SK-N-SH treated with all-trans-retinoic acid at 6 μM for 48 hours (cell line): ENCODE measurements around the gene HGS.

Source experiments
- ATAC-seq: fragments of 200-7000 bp; cut with Tn5 transposase; 3 replicates; pipeline ENCODE4 v1.9.1; 2020; ENCODE audit warnings: mild to moderate bottlenecking, moderate library complexity
- ARNTL ChIP-seq: fragments of 450-650 bp; formaldehyde crosslinking; IDR thresholded peaks from 2 replicates; pipeline ENCODE4 v1.5.0; 2020; ENCODE audit warnings: low read depth, mild to moderate bottlenecking, moderate library complexity, borderline replicate concordance
- BACH2 ChIP-seq: fragments of 250-450 bp; sonication (Bioruptor Pico); IDR thresholded peaks from 2 replicates; pipeline ENCODE4 v1.9.0; 2021; ENCODE audit warnings: mild to moderate bottlenecking, borderline replicate concordance
- CREB5 ChIP-seq: fragments of 250-450 bp; sonication (Bioruptor Pico); IDR thresholded peaks from 2 replicates; pipeline ENCODE4 v1.5.1; 2020; ENCODE audit warnings: low read depth, mild to moderate bottlenecking, moderate library complexity
- CSDC2 ChIP-seq: fragments of 250-450 bp; sonication (Bioruptor Pico); IDR thresholded peaks from 2 replicates; pipeline ENCODE4 v1.5.0; 2020; ENCODE audit warnings: mild to moderate bottlenecking, moderate library complexity
- CSRNP3 ChIP-seq: fragments of 250-450 bp; sonication (Bioruptor Pico); IDR thresholded peaks from 2 replicates; pipeline ENCODE4 v1.5.1; 2021; ENCODE audit warnings: mild to moderate bottlenecking, moderate library complexity
- ESRRG ChIP-seq: fragments of 250-450 bp; sonication (Bioruptor Pico); IDR thresholded peaks from 2 replicates; pipeline ENCODE4 v1.6.1; 2021; ENCODE audit warnings: mild to moderate bottlenecking
- GLIS3 ChIP-seq: fragments of 250-450 bp; sonication (Bioruptor Pico); IDR thresholded peaks from 2 replicates; pipeline ENCODE4 v1.5.0; 2020; ENCODE audit warnings: mild to moderate bottlenecking, moderate library complexity
- ISL1 ChIP-seq: fragments of 250-450 bp; sonication (Bioruptor Pico); IDR thresholded peaks from 2 replicates; pipeline ENCODE4 v2.1.2; 2022; ENCODE audit warnings: mild to moderate bottlenecking, moderate library complexity
- OSR1 ChIP-seq: fragments of 250-450 bp; sonication (Bioruptor Pico); IDR thresholded peaks from 2 replicates; pipeline ENCODE4 v1.8.0; 2022; ENCODE audit warnings: moderate library complexity, mild to moderate bottlenecking, inconsistent platforms
- POU6F1 ChIP-seq: fragments of 250-450 bp; sonication (Bioruptor Pico); IDR thresholded peaks from 2 replicates; pipeline ENCODE4 v1.8.0; 2021; ENCODE audit warnings: low read depth, mild to moderate bottlenecking, moderate library complexity, borderline replicate concordance
- RARB ChIP-seq: fragments of 250-450 bp; sonication (Bioruptor Pico); IDR thresholded peaks from 2 replicates; pipeline ENCODE4 v1.8.0; 2021; ENCODE audit warnings: mild to moderate bottlenecking, moderate library complexity
- SNAI2 ChIP-seq: fragments of 250-450 bp; sonication (Bioruptor Pico); IDR thresholded peaks from 2 replicates; pipeline ENCODE4 v1.5.0; 2020; ENCODE audit warnings: mild to moderate bottlenecking, moderate library complexity
- TCF4 ChIP-seq: fragments of 250-450 bp; sonication (Bioruptor Pico); IDR thresholded peaks from 2 replicates; pipeline ENCODE4 v1.8.0; 2021; ENCODE audit warnings: mild to moderate bottlenecking, moderate library complexity, borderline replicate concordance
- TOX ChIP-seq: fragments of 250-450 bp; sonication (Bioruptor Pico); IDR thresholded peaks from 2 replicates; pipeline ENCODE4 v1.8.0; 2021; ENCODE audit warnings: mild to moderate bottlenecking, moderate library complexity, borderline replicate concordance
- ZC3H10 ChIP-seq: fragments of 250-450 bp; sonication (Bioruptor Pico); IDR thresholded peaks from 2 replicates; pipeline ENCODE4 v1.5.1; 2021; ENCODE audit warnings: mild to moderate bottlenecking, moderate library complexity
- ZFP3 ChIP-seq: fragments of 250-450 bp; sonication (Bioruptor Pico); IDR thresholded peaks from 2 replicates; pipeline ENCODE4 v1.5.0; 2020; ENCODE audit warnings: mild to moderate bottlenecking, moderate library complexity
- ZFP30 ChIP-seq: fragments of 450-650 bp; formaldehyde crosslinking; IDR thresholded peaks from 2 replicates; pipeline ENCODE4 v1.5.0; 2022; ENCODE audit warnings: mild to moderate bottlenecking, moderate library complexity
- ZNF565 ChIP-seq: fragments of 450-650 bp; formaldehyde crosslinking; conservative IDR thresholded peaks from 2 replicates; pipeline ENCODE4 v1.5.0; 2020; ENCODE audit warnings: low read depth, mild to moderate bottlenecking, moderate library complexity
- ZNF70 ChIP-seq: fragments of 450-650 bp; formaldehyde crosslinking; IDR thresholded peaks from 2 replicates; pipeline ENCODE4 v1.5.0; 2020; ENCODE audit warnings: mild to moderate bottlenecking, moderate library complexity

Gene HGS

GRCh38 chr17:81733507-81734404, 49.9 kb downstream of the HGS start:
- ATAC-seq = peak; percentile 95
- TF ChIP-seq POU6F1 (CRISPR knock-in tag) (no peak), ARNTL (CRISPR knock-in tag) (no peak), OSR1 (CRISPR knock-in tag) (no peak), CSDC2 (CRISPR knock-in tag) (no peak), ZFP3 (no peak), ZC3H10 (CRISPR knock-in tag) (no peak), ZNF565 (no peak), ZNF70 (CRISPR knock-in tag) (no peak)

GRCh38 chr17:81734405-81735263, 50.8 kb downstream of the HGS start:
- 0 out of 3 replicates have a peak, but pooled peaks have one; percentile 0 for ATAC-seq
- TF ChIP-seq CSRNP3 (no peak), ZFP3 (no peak), CREB5 (CRISPR knock-in tag) (no peak), GLIS3 (CRISPR knock-in tag) (no peak), OSR1 (CRISPR knock-in tag) (no peak), ZNF565 (no peak), RARB (CRISPR knock-in tag) (no peak), BACH2 (CRISPR knock-in tag) (no peak), CSDC2 (CRISPR knock-in tag) (no peak), POU6F1 (CRISPR knock-in tag) (no peak), SNAI2 (CRISPR knock-in tag) (no peak), ZNF70 (CRISPR knock-in tag) (no peak), ISL1 (CRISPR knock-in tag) (no peak), ESRRG (CRISPR knock-in tag) (no peak), ARNTL (CRISPR knock-in tag) (no peak)
- TF ChIP-seq, all 23 proteins: peak for 0

GRCh38 chr17:81735264-81736102, 51.7 kb downstream of the HGS start:
- TF ChIP-seq GLIS3 (CRISPR knock-in tag) (no peak), TOX (CRISPR knock-in tag) (no peak), ZFP30 (CRISPR knock-in tag) (no peak), TCF4 (CRISPR knock-in tag) (no peak), POU6F1 (CRISPR knock-in tag) (no peak), ZNF70 (CRISPR knock-in tag) (no peak), CSRNP3 (no peak), ARNTL (CRISPR knock-in tag) (no peak)

More at GRCh38 chr17:81735264-81736102, 51.7 kb downstream of the HGS start:
- ATAC-seq = peak; percentile 17
